Upper lobe of left lung (tissue), 4 donors: ENCODE measurements around the gene COPG2.

ENCODE experiments used
- CTCF ChIP-seq, 6 experiments: fragments of 450-650 bp in 4 of 6; fragments of 200-600 bp in 2 of 6; sonication (generic) in 2 of 6; IDR thresholded peaks; one replicate each; pipeline ENCODE4 v1.5.1; 2016 to 2019; ENCODE audit warnings: antibody characterized with exemption in 6 of 6
- EP300 ChIP-seq, 4 donors: sonication (generic); formaldehyde crosslinking; IDR thresholded peaks; one replicate each; pipeline ENCODE4 v1.5.1; 2017; ENCODE audit warnings: antibody characterized with exemption in 4 of 4, control low read depth in 2 of 4
- POLR2A ChIP-seq, 4 donors: fragments of 450-650 bp; IDR thresholded peaks; one replicate each; pipeline ENCODE4 v1.5.1; 2016 to 2017; ENCODE audit warnings: antibody characterized with exemption in 4 of 4, mild to moderate bottlenecking in 2 of 4

- no peak for TF ChIP-seq POLR2A (IDR thresholded peaks at IDR 0.05)
- no peak for TF ChIP-seq CTCF (IDR thresholded peaks at IDR 0.05)
- no peak for TF ChIP-seq EP300 (IDR thresholded peaks at IDR 0.05)
These were observed 75.5 kb downstream of the COPG2 start for GRCh38 chr7:130593033-130593432.
